ENCODE results near the gene LPCAT4.

DNA sequence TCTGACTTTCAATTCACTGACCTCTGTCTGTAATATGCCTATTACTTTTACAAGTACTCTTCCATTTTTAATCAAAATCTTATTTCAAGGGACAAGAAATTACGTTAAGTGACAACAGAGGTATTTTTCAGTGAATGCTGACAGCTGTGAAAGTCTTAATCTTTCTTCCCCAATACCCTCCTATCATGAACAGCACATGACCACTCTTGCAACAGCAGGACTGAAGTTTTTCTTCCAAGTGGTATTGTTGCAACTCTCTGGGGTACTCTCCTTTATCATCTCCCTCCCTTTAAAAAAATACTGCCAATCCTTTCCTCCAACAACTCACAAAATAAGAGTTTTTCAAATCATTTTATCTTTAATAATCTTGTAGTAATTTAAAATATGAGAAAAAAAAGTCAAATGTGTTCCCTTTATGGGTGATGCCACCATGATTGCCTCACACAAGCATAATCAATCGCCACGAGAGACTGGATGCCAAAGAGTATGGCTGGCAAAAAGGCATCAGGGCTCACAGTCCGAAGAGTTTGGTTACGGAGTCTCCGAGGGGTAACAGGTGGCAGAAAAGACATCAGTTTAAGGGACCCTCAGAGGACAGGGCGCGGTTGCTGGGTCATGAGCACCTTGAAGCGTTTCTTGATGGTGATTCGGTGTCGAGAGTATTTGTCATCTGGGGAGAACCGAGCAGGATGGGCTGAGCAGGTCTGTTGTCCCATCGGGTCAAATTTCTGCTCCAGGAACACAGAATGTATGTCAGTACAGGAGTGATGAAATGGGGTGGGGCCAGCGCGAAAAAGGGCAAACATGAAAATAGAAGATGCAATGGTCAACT lies 25.4 kb downstream of the LPCAT4 start:
- TF ChIP-seq, protein P1, sequence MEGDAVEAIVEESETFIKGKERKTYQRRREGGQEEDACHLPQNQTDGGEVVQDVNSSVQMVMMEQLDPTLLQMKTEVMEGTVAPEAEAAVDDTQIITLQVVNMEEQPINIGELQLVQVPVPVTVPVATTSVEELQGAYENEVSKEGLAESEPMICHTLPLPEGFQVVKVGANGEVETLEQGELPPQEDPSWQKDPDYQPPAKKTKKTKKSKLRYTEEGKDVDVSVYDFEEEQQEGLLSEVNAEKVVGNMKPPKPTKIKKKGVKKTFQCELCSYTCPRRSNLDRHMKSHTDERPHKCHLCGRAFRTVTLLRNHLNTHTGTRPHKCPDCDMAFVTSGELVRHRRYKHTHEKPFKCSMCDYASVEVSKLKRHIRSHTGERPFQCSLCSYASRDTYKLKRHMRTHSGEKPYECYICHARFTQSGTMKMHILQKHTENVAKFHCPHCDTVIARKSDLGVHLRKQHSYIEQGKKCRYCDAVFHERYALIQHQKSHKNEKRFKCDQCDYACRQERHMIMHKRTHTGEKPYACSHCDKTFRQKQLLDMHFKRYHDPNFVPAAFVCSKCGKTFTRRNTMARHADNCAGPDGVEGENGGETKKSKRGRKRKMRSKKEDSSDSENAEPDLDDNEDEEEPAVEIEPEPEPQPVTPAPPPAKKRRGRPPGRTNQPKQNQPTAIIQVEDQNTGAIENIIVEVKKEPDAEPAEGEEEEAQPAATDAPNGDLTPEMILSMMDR (IDR thresholded peaks at IDR 0.05) = no peak
- TF ChIP-seq ZFX (IDR thresholded peaks at IDR 0.05; ENCODE audit: borderline replicate concordance) = no peak
